HG03520 (cell line): ENCODE results near the gene MAGI1.

Experiments used
- ATAC-seq: cut with Tn5 transposase; IDR thresholded peaks from one replicate; pipeline ENCODE4 v1.9.1; 2021; ENCODE audit warnings: mild to moderate bottlenecking, moderate library complexity; ENCODE audit not compliant: unreplicated experiment

MAGI1 gene

GRCh38 chr3:65811086-65811761 lies 227.5 kb downstream of the MAGI1 start:
- ATAC-seq = no peak

GRCh38 chr3:65810302-65810701 lies 228.4 kb downstream of the MAGI1 start:
- no peak for ATAC-seq

GRCh38 chr3:65809641-65810150 lies 229.0 kb downstream of the MAGI1 start:
- ATAC-seq = no peak

DNA sequence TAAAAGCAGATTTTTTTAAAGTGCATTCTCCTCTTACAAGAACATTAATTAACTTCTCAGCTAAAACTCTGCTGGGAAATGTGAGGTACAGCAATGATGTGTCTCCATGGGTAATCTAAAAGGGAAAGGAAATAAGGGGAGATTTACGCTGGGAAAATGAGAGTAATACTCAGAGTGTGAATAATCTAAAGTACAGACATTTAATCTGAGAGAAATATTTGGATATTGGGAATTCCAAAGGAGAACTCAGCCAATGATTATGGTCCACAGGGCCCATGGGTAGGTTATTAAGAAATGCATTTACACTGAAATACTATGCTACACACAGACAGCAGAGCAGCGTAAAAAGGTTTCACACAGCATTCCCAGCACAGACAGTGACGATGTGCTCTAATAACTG lies 229.9 kb downstream of the MAGI1 start:
- ATAC-seq = no peak

- no peak for ATAC-seq
Observed at GRCh38 chr3:65808407-65808806, 230.3 kb downstream of the MAGI1 start.

DNA sequence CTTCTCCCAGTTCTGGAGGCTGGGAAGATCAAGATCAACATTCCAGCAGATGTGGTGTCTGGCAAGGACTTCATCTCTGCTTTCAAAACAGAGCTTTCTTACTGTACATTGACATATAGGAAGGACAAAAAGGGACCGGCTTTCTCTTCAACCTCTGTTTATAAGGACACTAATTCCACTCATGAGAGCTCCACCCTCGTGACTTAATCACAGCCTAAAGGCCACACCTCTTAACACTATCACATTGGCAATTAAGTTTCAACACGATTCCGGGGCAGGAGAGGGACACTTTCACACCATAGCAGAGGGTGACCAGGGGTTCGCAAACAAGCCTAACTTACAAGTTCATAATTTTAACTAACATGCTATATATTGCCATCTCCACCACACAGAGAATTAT lies 231.5 kb downstream of the MAGI1 start:
- no peak for ATAC-seq

GRCh38 chr3:65806600-65806999 lies 232.1 kb downstream of the MAGI1 start:
- ATAC-seq = no peak

DNA sequence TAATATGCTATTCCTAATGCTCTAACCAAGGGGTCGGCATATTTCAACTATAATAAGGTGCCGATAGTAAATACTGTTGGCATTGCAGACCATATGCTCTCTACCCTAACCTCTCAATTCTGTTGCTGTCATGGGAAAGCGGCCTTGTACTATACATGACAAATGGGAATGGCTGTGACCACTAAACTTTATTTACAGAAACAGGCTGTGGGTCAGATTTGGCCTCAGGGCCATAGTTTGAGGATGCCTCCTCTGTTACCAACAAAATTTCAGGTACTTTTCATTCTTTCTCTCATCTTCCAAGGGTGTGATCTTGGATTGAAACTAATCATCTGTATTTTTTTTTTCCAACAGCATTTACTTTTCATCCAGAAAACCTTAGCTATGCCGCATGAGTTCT lies 242.0 kb downstream of the MAGI1 start:
- ATAC-seq = no peak

DNA sequence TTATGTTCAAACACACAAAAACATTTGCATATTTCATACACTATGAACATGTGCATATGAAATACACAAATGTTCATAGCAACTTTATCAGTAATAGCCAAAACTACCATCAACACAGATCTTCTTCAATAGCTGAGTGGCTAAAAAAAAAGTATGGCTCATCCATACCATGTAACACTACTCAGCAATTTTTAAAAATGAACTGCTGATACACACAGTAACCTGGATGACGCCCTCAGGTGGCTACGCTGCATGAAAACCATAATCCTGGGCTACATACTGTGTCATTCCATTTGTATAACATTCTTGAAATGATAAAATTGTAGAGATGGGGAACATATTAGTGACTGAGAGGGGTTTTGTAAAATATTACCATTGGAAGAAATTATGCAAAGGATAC lies 243.6 kb downstream of the MAGI1 start:
- no peak for ATAC-seq

DNA sequence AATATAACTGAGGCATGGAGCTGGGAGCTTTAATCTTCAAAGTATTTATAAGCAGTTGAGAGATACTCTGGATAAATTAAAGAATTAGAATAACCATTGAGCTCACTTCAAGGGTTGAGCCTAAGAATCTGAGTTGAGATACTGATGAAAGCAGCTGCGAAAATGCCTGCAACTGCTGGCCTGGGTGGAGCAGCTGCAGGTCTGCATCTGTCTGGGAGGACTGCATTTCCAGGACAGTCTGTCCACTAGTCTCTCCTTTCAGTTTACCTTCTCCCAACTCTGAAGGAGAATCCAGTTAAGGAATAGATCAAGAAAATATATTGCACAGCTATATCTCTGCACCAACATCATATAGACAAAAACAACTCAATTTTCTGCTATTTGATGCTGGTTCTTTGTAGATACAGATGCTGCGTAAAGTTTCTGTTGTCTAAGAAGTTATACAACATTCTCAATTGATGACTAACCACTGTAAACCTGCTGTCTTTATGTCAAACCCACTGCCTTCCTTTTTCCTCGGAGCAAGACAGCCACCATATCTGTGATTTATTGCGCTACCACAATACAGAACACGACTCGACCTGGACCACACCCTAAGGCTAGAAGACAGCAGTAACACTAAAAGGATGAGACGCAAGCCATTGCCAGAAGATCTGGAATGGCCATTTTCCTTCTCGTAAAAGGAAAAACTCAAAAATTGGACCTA lies 245.1 kb downstream of the MAGI1 start:
- no peak for ATAC-seq

- no peak for ATAC-seq
Observed at GRCh38 chr3:65788461-65788860, 250.3 kb downstream of the MAGI1 start.

GRCh38 chr3:65787827-65788226 lies 250.9 kb downstream of the MAGI1 start:
- ATAC-seq = no peak

- no peak for ATAC-seq
Observed at GRCh38 chr3:65787340-65787739, 251.4 kb downstream of the MAGI1 start.

GRCh38 chr3:65786890-65787289 lies 251.8 kb downstream of the MAGI1 start:
- ATAC-seq = no peak

DNA sequence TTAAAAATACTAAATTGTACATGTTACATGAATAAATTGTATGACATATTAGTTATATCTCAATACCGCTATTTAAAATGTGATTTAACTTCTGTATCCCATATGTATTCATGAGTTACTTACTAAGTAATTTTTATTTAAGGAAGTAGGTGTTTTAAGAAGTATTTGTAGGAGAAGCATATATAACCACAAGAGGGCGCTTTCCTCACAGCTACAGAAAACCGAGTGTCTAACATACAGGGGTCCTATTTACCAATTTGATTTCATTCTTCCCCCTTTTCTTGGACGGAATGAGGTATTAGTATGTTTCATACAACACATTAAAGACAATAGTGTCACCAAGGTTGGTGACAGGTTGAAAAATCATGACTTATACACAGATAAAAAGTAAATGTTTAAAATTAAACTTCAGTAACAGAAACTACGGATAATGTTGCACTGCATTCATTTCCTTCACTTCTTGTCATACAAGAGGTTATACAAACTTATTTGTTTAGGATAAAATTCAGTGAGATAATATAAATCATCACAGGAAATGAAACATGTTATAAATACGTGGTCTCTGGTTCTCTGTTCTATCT lies 253.6 kb downstream of the MAGI1 start:
- no peak for ATAC-seq

DNA sequence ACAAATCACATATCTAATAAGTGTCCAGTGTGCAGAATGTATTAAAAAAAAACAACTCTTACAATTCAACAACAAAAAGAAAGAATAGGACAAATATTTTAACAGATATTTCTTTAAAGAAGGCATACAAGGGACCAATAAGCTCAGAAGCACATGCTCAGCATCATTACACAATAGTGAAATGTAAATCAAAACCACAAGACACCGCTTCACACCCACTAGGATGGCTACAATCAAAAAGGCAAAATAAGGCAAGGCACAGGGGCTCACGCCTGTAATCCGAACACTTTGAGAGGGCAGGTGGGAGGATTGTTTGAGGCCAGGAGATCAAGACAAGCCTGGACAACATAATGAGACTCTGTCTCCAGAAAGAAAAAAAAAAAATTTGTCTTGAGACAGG lies 255.6 kb downstream of the MAGI1 start:
- no peak for ATAC-seq

DNA sequence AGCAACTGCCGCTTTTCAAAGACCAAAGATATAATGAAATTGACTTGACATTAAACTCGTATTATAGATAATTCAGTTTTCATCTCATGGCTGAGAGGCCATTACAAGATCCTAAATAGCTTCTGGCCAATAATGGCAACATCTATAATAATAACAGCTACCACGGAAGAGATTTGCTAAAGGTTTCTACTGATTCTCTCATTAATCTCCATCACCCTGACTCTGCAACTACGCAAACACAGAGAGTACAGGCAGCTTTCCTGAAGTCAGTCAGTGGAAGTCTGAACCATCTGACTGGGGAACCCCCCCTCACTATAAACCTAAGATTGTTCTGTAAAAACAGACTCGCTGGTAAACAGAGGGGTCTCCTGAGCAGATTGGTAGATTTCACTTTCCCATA lies 257.1 kb downstream of the MAGI1 start:
- ATAC-seq = no peak

DNA sequence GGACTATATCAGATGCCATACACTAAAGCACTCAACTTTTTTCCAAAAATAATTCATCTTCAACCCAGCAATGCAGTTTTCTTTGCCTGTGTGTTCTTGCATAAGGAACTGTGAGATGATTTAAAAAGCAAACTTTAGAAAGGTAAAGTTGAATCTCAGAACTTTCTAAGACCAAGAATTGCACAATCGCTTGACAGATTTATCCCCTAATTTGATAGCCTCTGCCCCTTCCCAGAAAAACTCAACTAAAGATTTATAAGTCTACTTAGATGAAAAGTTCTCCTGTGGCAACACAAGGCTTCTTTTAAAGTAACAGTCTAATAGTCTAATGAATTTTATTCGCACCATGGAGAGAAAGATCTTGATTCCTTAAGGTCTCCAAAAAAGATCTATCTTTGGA lies 259.3 kb downstream of the MAGI1 start:
- ATAC-seq = no peak

GRCh38 chr3:65778968-65779367 lies 259.8 kb downstream of the MAGI1 start:
- ATAC-seq = no peak

DNA sequence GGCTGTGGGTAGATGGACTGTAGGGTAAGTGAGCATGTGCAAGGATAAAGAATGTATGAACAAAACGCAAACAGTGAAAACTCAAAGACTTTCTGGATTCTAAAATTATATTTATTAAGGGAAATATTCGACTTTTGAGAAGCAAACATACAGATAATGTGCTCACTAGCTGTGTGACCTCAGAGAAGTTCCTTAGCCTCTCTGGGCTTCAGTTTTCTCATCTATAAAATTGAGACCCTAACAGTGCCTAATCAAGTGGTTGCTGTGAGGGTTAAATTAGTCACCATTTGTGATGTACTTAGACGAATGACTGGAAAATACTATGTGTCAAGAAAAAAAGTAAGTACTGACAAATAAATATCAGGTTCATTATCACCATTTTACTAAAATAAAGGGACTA lies 261.7 kb downstream of the MAGI1 start:
- no peak for ATAC-seq

GRCh38 chr3:65776494-65776893 lies 262.2 kb downstream of the MAGI1 start:
- no peak for ATAC-seq

DNA sequence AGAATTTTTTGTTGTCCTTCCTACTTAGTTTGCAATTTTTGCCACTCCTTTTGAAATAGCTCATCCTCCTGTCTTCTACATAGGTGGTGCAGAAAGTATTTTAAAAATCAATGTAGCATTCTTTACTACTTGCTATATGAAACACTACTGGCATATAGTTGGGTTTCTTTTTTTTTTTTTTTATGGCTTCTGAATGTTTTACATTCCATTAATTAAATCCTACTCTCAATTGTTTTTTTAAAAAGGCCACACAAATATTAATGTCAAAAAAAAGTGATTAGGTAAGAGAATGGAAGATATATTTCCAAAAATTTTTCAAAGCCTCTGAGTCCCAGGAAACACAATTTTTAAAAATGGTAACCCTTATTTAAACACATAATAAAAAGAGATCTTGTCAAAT lies 262.6 kb downstream of the MAGI1 start:
- no peak for ATAC-seq
